HEK293T (cell line): ENCODE data around the gene TMBIM1.

ENCODE experiments used
- FOXA1 ChIP-seq: fragments of 450-650 bp; IDR thresholded peaks from 2 replicates; pipeline ENCODE4 v1.6.1; 2016; ENCODE audit warnings: mild to moderate bottlenecking
- FOXM1 ChIP-seq: fragments of 450-650 bp; IDR thresholded peaks from 2 replicates; pipeline ENCODE4 v1.6.1; 2017; ENCODE audit warnings: mild to moderate bottlenecking, borderline replicate concordance
- HDGF ChIP-seq: fragments of 450-650 bp; IDR thresholded peaks from 2 replicates; pipeline ENCODE4 v1.6.1; 2017; ENCODE audit warnings: antibody characterized with exemption, borderline replicate concordance
- L3MBTL2 ChIP-seq: fragments of 450-650 bp; conservative IDR thresholded peaks from 2 replicates; pipeline ENCODE4 v1.6.1; 2016; ENCODE audit warnings: mild to moderate bottlenecking
- SP1 ChIP-seq: fragments of 450-650 bp; IDR thresholded peaks from 2 replicates; pipeline ENCODE4 v1.6.1; 2017
- SUZ12 ChIP-seq: fragments of 450-650 bp; IDR thresholded peaks from 2 replicates; pipeline ENCODE4 v1.6.1; 2016; ENCODE audit warnings: mild to moderate bottlenecking

- TF ChIP-seq SUZ12, result no peak
- no peak for TF ChIP-seq L3MBTL2
- no peak for TF ChIP-seq FOXA1
- no peak for TF ChIP-seq SP1
- no peak for TF ChIP-seq FOXM1
- no peak for TF ChIP-seq HDGF
Measured at GRCh38 chr2:218317303-218317630, 25.0 kb upstream of the TMBIM1 start.
